Stimulated activated CD8-positive, alpha-beta memory T cell treated with anti-CD3 and anti-CD28 coated beads, Interleukin-15, amount 100 ng/mL, for 1 hour (primary cell): ENCODE data around the gene CFAP47.
"Not testable (repeated sequence)": the region's sequence is repeated elsewhere in the genome, so short reads cannot be mapped to it uniquely, and the experiment has no call there.

Source experiments
- DNase-seq: peaks from one replicate; pipeline ENCODE4 v3.0.0-alpha.2; 2020; ENCODE audit warnings: low read depth

Gene CFAP47

GRCh38 chrX:35919536-35920309, at the start of gene CFAP47:
Gene CFAP47, plus strand, starts transcription at chrX:35919734. Its CDS starts 66 bp downstream, at chrX:35919800.
- DNase-seq: no peak

- DNase-seq: no peak
These were observed 38.9 kb upstream of the CFAP47 start for GRCh38 chrX:35880601-35881000.

- DNase-seq: no peak
These were observed 33.4 kb upstream of the CFAP47 start for GRCh38 chrX:35886135-35886534.

GRCh38 chrX:35890699-35891098, 28.8 kb upstream of the CFAP47 start:
- no peak for DNase-seq

GRCh38 chrX:35986816-35987215, 67.3 kb downstream of the CFAP47 start:
- not testable (repeated sequence) for DNase-seq

- DNase-seq: no peak
These were observed 87.7 kb downstream of the CFAP47 start for GRCh38 chrX:36007207-36007606.

GRCh38 chrX:36019125-36019524, 99.6 kb downstream of the CFAP47 start:
- DNase-seq: no peak

- DNase-seq: no peak
These were observed 116.0 kb downstream of the CFAP47 start for GRCh38 chrX:36035550-36035949.

GRCh38 chrX:36062778-36063177, 143.2 kb downstream of the CFAP47 start:
- DNase-seq: no peak

- no peak for DNase-seq
These were observed 151.5 kb downstream of the CFAP47 start for GRCh38 chrX:36071061-36071460.

- not testable (repeated sequence) for DNase-seq
These were observed 155.5 kb downstream of the CFAP47 start for GRCh38 chrX:36075009-36075408.

- no peak for DNase-seq
These were observed 163.7 kb downstream of the CFAP47 start for GRCh38 chrX:36083256-36083655.

GRCh38 chrX:36087366-36087765, 167.8 kb downstream of the CFAP47 start:
- DNase-seq: no peak

GRCh38 chrX:36088939-36089338, 169.4 kb downstream of the CFAP47 start:
- not testable (repeated sequence) for DNase-seq

- DNase-seq: no peak
These were observed 182.9 kb downstream of the CFAP47 start for GRCh38 chrX:36102425-36102824.

GRCh38 chrX:36116222-36116621, 196.7 kb downstream of the CFAP47 start:
- DNase-seq: no peak

GRCh38 chrX:36159254-36159653, 239.7 kb downstream of the CFAP47 start:
- DNase-seq: no peak

GRCh38 chrX:36160081-36160480, 240.5 kb downstream of the CFAP47 start:
- no peak for DNase-seq

GRCh38 chrX:36198575-36198974, 279.0 kb downstream of the CFAP47 start:
- DNase-seq: no peak

- DNase-seq: no peak
These were observed 280.4 kb downstream of the CFAP47 start for GRCh38 chrX:36199928-36200327.

- no peak for DNase-seq
These were observed 295.4 kb downstream of the CFAP47 start for GRCh38 chrX:36214924-36215323.

GRCh38 chrX:36218801-36219200, 299.3 kb downstream of the CFAP47 start:
- DNase-seq: no peak

- not testable (repeated sequence) for DNase-seq
These were observed 315.4 kb downstream of the CFAP47 start for GRCh38 chrX:36234840-36235528.
